ENCODE data around the gene TMC7. TPM values are rescaled to one million over a fixed set of nuclear protein-coding genes. Genes with fewer than 3 reads are reported as not detected.

TMC7 gene
- total and polyA plus RNA-seq, 9 of the 15 experiments (the other 6 are each of a cell fraction or from before 2014, with no cell fraction given): 0.08 to 2.0 (median 1.5) TPM

- Histone ChIP-seq H3K27me3 (ENCODE audit: control insufficient read depth in 2 of 2, insufficient read depth in 2 of 2, low read length in 2 of 2) (peaks cover 3 to 9% of the 10 kb centered on the region in 2 experiments; a peak in 1 of 5 replicates), H3K9me1 (ENCODE audit: control insufficient read depth, insufficient read depth, low read length) (no peaks in the 10 kb centered on the region), H3K4me3 (no peak overlapping the region), H3K4me2 (ENCODE audit: insufficient read depth, low read length) (no peak overlapping the region), H3K27ac (ENCODE audit: extremely low read depth, low read depth, low read length) (no peak overlapping the region), H3K4me1 (replicated peaks in 1 of 2; ENCODE audit: control insufficient read depth in 2 of 2, insufficient read depth in 2 of 2, low read length in 2 of 2) (no peaks in the 10 kb centered on the region), H3K9ac (ENCODE audit: insufficient read depth in 1 of 2, low read depth in 2 of 2, low read length in 2 of 2) (no peak overlapping the region), H3K79me2 (ENCODE audit: control insufficient read depth, insufficient read depth, low read length) (no peaks in the 10 kb centered on the region), H3K36me3 (ENCODE audit: control insufficient read depth, insufficient read depth, low read length) (no peaks in the 10 kb centered on the region), H4K20me1 (replicated peaks; ENCODE audit: control insufficient read depth, insufficient read depth, low read length) (no peaks in the 10 kb centered on the region; the same call in 1 of the 2 replicates), H3K9me3 (replicated peaks; ENCODE audit: control insufficient read depth, insufficient read depth, low read depth, low read length) (no peaks in the 10 kb centered on the region; the same call in 1 of the 2 replicates), H2AFZ (ENCODE audit: low read depth, low read length) (no peak overlapping the region)
- intact Hi-C loops (cut with micrococcal nuclease) (no loop called here), in situ Hi-C loops (cut with MboI) (no loop called here)
- FAIRE-seq: no peak
- POLR2A ChIA-PET: interaction anchor here (1.0 kb wide), 1 partner anchor 26 kb away, joined by 3 read pairs; no protein-coding TSS in a partner anchor
- no TSS peak for BruUV-seq (replicated peaks)
- DNase-seq (ENCODE audit: extremely low read depth in 1 of 4, low spot score in 3 of 4): no peak
- CTCF ChIA-PET (ENCODE audit: low intra/inter-chr PET ratio): no interaction called here
- ATAC-seq: no peak
- WGBS (ENCODE audit: insufficient coverage, low coverage, missing lambda C conversion rate): 15% methylated on average over 5 of the region's 5 CpGs
- TF ChIP-seq AFF1 (IDR thresholded peaks at IDR 0.05; ENCODE audit: low read depth in 1 of 2, partially characterized antibody in 2 of 2) (no peak), FOXP4 (CRISPR knock-in tag; IDR thresholded peaks at IDR 0.05; ENCODE audit: borderline replicate concordance) (no peak), HMGXB4 (CRISPR knock-in tag; IDR thresholded peaks at IDR 0.05) (no peak), BCL6 (CRISPR knock-in tag; IDR thresholded peaks at IDR 0.05) (no peak), RBM25 (IDR thresholded peaks at IDR 0.05; ENCODE audit: low read depth, low read length, severe bottlenecking) (no peak), KLF1 (tag; IDR thresholded peaks at IDR 0.05) (no peak), NCOA6 (IDR thresholded peaks at IDR 0.05) (no peak), ZNF780A (CRISPR knock-in tag; IDR thresholded peaks at IDR 0.05) (no peak), NFIC (IDR thresholded peaks at IDR 0.05) (no peak), ZBTB5 (IDR thresholded peaks at IDR 0.05) (no peak), ZNF184 (CRISPR knock-in tag; IDR thresholded peaks at IDR 0.05) (no peak), KLF10 (CRISPR knock-in tag; IDR thresholded peaks at IDR 0.05) (no peak), NCOA1 (IDR thresholded peaks at IDR 0.05; ENCODE audit: low read depth) (no peak), PCBP1 (IDR thresholded peaks at IDR 0.05; ENCODE audit: low read depth, low read length, poor library complexity, severe bottlenecking) (no peak)
These were observed 120.9 kb downstream of the TMC7 start for GRCh38 chr16:19104607-19105006.

Measured in K562 (cell line).